Hematopoietic multipotent progenitor cell treated with erythropoietin and hydrocortisone succinate and interleukin-3 and kit ligand, for 4 days (in vitro differentiated cells): Measurements from ENCODE around the gene FOXP1.
A peak's percentile ranks its signal among the peaks of the same experiment; 100 is the strongest.
"Not testable (repeated sequence)": the region's sequence is repeated elsewhere in the genome, so short reads cannot be mapped to it uniquely, and the experiment has no call there.

Experiments used
- DNase-seq: peaks from one replicate; pipeline ENCODE4 v3.0.0-alpha.2; 2015

FOXP1 gene

GRCh38 chr3:70988111-70988510 lies 595.4 kb downstream of the FOXP1 start:
- DNase-seq, result no peak

GRCh38 chr3:70985572-70985971 lies 598.0 kb downstream of the FOXP1 start:
- no peak for DNase-seq

- no peak for DNase-seq
Measured at GRCh38 chr3:70984776-70985482, 598.6 kb downstream of the FOXP1 start.

GRCh38 chr3:70982700-70983140 lies 600.8 kb downstream of the FOXP1 start:
- peak; percentile 35 for DNase-seq

GRCh38 chr3:70982284-70982683 lies 601.2 kb downstream of the FOXP1 start:
- DNase-seq, result peak; percentile 22

GRCh38 chr3:70981231-70981880 lies 602.2 kb downstream of the FOXP1 start:
- DNase-seq, result no peak

GRCh38 chr3:70980646-70981170 lies 602.8 kb downstream of the FOXP1 start:
- no peak for DNase-seq

GRCh38 chr3:70979983-70980645 lies 603.4 kb downstream of the FOXP1 start:
- no peak for DNase-seq

GRCh38 chr3:70977712-70978111 lies 605.8 kb downstream of the FOXP1 start:
- no peak for DNase-seq

- not testable (repeated sequence) for DNase-seq
Measured at GRCh38 chr3:70975981-70976380, 607.5 kb downstream of the FOXP1 start.

- no peak for DNase-seq
Measured at GRCh38 chr3:70974747-70975146, 608.8 kb downstream of the FOXP1 start.

GRCh38 chr3:70973558-70973957 lies 610.0 kb downstream of the FOXP1 start:
- DNase-seq, result no peak

- no peak for DNase-seq
Measured at GRCh38 chr3:70972855-70973254, 610.7 kb downstream of the FOXP1 start.

GRCh38 chr3:70970952-70971351 lies 612.6 kb downstream of the FOXP1 start:
- no peak for DNase-seq

GRCh38 chr3:70970171-70970570 lies 613.4 kb downstream of the FOXP1 start:
- no peak for DNase-seq

GRCh38 chr3:70963431-70964275 lies 619.9 kb downstream of the FOXP1 start:
- DNase-seq, result no peak

- no peak for DNase-seq
Measured at GRCh38 chr3:70959506-70960291, 623.8 kb downstream of the FOXP1 start.

- no peak for DNase-seq
Measured at GRCh38 chr3:70952033-70952747, 631.3 kb downstream of the FOXP1 start.

- no peak for DNase-seq
Measured at GRCh38 chr3:70951316-70951715, 632.2 kb downstream of the FOXP1 start.

- DNase-seq, result no peak
Measured at GRCh38 chr3:70947579-70947978, 635.9 kb downstream of the FOXP1 start.

- no peak for DNase-seq
Measured at GRCh38 chr3:70943886-70944285, 639.6 kb downstream of the FOXP1 start.
